ENCODE data around the gene CASP9. TPM values are rescaled to one million over a fixed set of nuclear protein-coding genes. Genes with fewer than 3 reads are reported as not detected.

CASP9 gene
- total RNA-seq, 2 donors from 2014 or later = 14.5 to 15.5 TPM

DNA sequence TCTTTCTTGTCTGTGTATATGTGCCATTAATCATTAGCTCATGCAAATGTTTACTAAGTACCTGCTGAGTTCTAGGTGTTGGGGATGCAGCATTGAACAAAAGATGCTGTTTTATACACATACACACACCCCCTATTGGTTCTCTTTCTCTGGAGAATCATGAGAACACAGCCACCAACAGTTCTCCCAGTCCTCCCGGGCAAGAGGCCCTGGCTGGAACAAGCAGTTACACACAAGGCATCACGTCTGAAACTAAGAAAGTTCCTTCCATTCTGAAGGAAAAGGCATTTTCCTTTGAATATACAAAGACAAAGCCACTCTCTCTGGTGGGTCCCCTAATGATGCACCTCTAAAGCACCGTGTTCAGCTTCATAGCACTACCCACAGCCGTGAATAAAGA lies 10.8 kb downstream of the CASP9 start:
- no peaks in the 10 kb centered on the region for H3K27me3 ChIP-seq
- DNase-seq = no peak
- no peaks in the 10 kb centered on the region for H3K9me3 ChIP-seq
- H3K4me3 ChIP-seq = no peak overlapping the region
- no peak overlapping the region for H3K27ac ChIP-seq
- H3K9ac ChIP-seq (ENCODE audit: low read depth in 2 of 2, low read length in 2 of 2) = no peak overlapping the region
- no peaks in the 10 kb centered on the region for H3K36me3 ChIP-seq
- intact Hi-C loops (cut with DNase I) = no loop called here
- TF ChIP-seq, protein P1, sequence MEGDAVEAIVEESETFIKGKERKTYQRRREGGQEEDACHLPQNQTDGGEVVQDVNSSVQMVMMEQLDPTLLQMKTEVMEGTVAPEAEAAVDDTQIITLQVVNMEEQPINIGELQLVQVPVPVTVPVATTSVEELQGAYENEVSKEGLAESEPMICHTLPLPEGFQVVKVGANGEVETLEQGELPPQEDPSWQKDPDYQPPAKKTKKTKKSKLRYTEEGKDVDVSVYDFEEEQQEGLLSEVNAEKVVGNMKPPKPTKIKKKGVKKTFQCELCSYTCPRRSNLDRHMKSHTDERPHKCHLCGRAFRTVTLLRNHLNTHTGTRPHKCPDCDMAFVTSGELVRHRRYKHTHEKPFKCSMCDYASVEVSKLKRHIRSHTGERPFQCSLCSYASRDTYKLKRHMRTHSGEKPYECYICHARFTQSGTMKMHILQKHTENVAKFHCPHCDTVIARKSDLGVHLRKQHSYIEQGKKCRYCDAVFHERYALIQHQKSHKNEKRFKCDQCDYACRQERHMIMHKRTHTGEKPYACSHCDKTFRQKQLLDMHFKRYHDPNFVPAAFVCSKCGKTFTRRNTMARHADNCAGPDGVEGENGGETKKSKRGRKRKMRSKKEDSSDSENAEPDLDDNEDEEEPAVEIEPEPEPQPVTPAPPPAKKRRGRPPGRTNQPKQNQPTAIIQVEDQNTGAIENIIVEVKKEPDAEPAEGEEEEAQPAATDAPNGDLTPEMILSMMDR (IDR thresholded peaks at IDR 0.05) = no peak
- no peaks in the 10 kb centered on the region for H3K4me1 ChIP-seq

DNA sequence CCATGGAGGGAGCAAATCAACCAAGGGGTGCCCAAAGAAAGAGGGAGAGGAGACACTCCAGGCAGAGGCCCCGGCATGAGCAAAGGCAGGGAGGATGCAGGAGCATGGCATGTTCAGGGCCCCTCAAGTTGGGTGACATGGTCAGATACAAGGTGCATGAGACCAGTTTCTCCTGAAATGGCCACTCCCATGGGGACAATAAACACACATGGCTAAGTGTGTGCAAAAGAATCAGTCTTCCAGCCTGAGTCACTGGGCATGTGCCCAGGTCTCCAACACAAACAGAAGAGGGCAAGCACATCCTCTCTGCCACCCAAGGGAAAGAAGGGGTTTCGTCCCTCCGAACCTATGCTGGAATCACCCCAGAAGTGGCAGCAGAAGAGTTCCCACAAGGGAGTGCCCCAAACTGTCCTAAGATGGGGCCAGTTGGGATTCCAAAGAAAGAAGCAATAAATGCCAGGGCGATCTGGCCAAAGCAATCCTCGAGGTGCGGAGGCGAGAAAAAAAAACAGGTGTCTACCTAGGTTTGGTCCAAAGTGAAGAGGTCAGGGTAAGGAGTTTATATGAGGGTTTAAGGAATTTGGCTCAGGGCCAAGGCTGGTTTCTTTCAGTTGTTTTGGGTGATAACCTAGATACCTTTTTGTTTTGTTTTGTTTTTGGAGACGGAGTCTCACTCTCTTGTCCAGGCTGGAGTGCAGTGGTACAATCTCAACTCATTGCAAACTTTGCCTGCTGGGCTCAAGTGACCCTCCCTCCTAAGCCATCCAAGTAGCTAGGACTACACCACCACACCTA lies 13.2 kb downstream of the CASP9 start:
- intact Hi-C loops (cut with DNase I) = no loop called here
- H3K27me3 ChIP-seq = no peaks in the 10 kb centered on the region
- H3K4me1 ChIP-seq = no peaks in the 10 kb centered on the region
- H3K9me3 ChIP-seq = no peaks in the 10 kb centered on the region
- TF ChIP-seq, protein P1 (IDR thresholded peaks at IDR 0.05) = no peak
- no peak overlapping the region for H3K27ac ChIP-seq
- H3K36me3 ChIP-seq = no peaks in the 10 kb centered on the region
- H3K4me3 ChIP-seq = no peak overlapping the region
- no peak overlapping the region for H3K9ac ChIP-seq (ENCODE audit: low read depth in 2 of 2, low read length in 2 of 2)
- no peak for DNase-seq

DNA sequence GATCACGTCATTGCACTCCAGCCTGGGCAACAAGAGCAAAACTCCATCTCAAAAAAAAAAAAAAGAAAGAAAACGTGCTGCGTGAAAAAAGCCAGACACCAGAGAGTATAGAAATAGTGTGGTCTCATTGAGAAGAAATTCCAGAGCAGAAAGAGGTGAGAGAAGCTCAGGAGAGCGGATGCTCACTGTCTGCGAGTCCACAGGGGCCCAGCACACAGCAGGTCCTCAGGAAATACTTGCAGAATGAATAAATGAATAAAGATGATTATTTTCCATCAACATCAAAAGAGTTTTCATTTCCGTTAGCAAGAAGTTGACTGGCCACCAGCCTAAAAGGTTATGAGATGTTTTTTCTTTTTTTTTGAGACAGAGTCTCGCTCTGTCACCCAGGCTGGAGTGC lies 14.4 kb downstream of the CASP9 start:
- intact Hi-C loops (cut with DNase I) = no loop called here

DNA sequence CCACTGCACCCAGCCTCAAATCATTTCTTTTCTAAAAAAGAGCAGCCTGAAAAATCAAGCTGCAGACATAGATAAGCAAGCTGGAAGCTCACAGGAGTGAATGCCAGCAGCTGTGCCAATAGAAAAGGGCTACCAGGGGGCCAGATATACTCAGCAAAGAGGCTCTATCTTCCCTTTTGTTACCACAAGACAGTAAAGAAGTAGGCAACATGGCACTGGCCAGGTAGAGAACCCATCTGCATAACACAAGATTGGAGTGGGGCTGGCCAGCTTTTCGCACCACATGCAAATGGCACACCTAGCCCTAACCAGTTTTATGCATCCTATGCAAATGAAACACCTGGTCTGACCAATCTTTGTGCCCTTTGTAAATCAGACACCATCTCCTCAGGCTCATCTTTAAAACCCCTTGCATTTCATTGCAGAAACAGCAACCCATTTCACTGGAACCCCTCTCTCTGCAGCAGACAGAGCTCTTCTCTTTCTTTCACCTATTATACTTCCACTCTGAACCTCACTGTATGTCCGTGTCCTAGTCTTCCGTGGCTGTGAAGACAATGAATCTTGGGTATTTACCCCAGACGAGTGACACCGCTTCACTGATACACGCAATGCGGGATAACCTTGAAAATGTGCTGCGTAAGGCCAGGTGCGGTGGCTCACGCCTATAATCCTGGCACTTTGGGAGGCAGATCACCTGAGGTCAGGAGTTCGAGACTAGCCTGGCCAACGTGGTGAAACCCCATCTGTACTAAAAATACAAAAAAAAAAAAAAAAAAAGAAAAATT lies 15.1 kb downstream of the CASP9 start:
- intact Hi-C loops (cut with DNase I) = no loop called here
- Histone ChIP-seq H3K4me3 (no peak overlapping the region), H3K4me1 (no peaks in the 10 kb centered on the region), H3K36me3 (no peaks in the 10 kb centered on the region), H3K27ac (no peak overlapping the region), H3K27me3 (no peaks in the 10 kb centered on the region), H3K9ac (ENCODE audit: low read depth in 2 of 2, low read length in 2 of 2) (no peak overlapping the region), H3K9me3 (no peaks in the 10 kb centered on the region)
- TF ChIP-seq, protein P1 (IDR thresholded peaks at IDR 0.05) = no peak
- DNase-seq = no peak

More for the DNA sequence above, 14.4 kb downstream of the CASP9 start:
- H3K27me3 ChIP-seq = no peaks in the 10 kb centered on the region
- no peaks in the 10 kb centered on the region for H3K36me3 ChIP-seq
- TF ChIP-seq, protein P1 (IDR thresholded peaks at IDR 0.05) = no peak
- no peaks in the 10 kb centered on the region for H3K4me1 ChIP-seq
- H3K9ac ChIP-seq (ENCODE audit: low read depth in 2 of 2, low read length in 2 of 2) = no peak overlapping the region
- DNase-seq = no peak
- no peak overlapping the region for H3K4me3 ChIP-seq
- no peaks in the 10 kb centered on the region for H3K9me3 ChIP-seq
- H3K27ac ChIP-seq = no peak overlapping the region

DNA sequence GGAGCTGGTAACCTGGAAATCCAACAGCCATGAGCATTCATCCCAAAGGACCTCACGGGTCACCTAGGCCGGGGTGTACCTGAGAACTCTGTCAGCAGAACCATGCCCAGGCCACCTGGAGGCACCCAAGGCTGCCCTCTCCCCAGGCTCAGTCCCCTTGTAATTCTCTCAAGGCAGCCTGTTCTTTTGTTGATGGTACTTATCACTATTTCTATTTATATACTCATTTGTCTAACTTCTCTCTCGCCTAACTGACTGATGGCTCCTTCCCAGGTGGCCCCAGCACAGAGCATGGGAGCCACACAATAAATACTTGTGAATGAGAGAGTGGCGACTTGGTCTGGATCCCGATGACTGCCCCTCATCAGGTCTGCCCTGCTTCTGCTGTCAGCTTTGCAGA lies 16.7 kb downstream of the CASP9 start:
- H3K27ac ChIP-seq = no peak overlapping the region
- TF ChIP-seq, protein P1 (IDR thresholded peaks at IDR 0.05) = no peak
- H3K4me3 ChIP-seq = no peak overlapping the region
- H3K36me3 ChIP-seq = no peaks in the 10 kb centered on the region
- H3K27me3 ChIP-seq = no peaks in the 10 kb centered on the region
- intact Hi-C loops (cut with DNase I) = no loop called here
- no peak for DNase-seq
- H3K4me1 ChIP-seq = no peaks in the 10 kb centered on the region
- H3K9me3 ChIP-seq = no peaks in the 10 kb centered on the region
- no peak overlapping the region for H3K9ac ChIP-seq (ENCODE audit: low read depth in 2 of 2, low read length in 2 of 2)
